Breast epithelium (tissue), 4 donors: ENCODE measurements around the gene RMDN3. TPM values are rescaled to one million over a fixed set of nuclear protein-coding genes. Genes with fewer than 3 reads are reported as not detected.

Source experiments
- DNase-seq, 2 donors: peaks; one replicate each; pipeline ENCODE4 v3.0.0-alpha.2; 2019; ENCODE audit warnings: low spot score in 2 of 2
- H3K27ac ChIP-seq, 2 donors: fragments of 200-600 bp; sonication (generic) in 1 of 2; one replicate each; pipeline ENCODE4 v1.5.1; 2016 to 2019; ENCODE audit warnings: mild to moderate bottlenecking in 1 of 2
- H3K27me3 ChIP-seq, 2 donors: fragments of 200-600 bp; sonication (generic) in 1 of 2; one replicate each; pipeline versions ENCODE4 v1.5.1 to v1.6.0; 2017 to 2019; ENCODE audit warnings: control low read depth in 1 of 2, mild to moderate bottlenecking in 1 of 2
- H3K36me3 ChIP-seq: fragments of 200-600 bp; one replicate; pipeline ENCODE4 v1.5.1; 2019
- H3K4me1 ChIP-seq, 2 donors: fragments of 200-600 bp; sonication (generic); one replicate each; pipeline ENCODE4 v1.5.1; 2016 to 2019; ENCODE audit warnings: control low read depth in 1 of 2
- H3K4me3 ChIP-seq, 3 donors: fragments of 200-600 bp; sonication (generic); 1 replicate in 2 of 3; 2 replicates in 1 of 3; pipeline ENCODE4 v1.5.1; 2016 to 2019; ENCODE audit warnings: mild to moderate bottlenecking in 3 of 3, moderate library complexity in 2 of 3
- H3K9me3 ChIP-seq, 2 donors: fragments of 200-600 bp; sonication (generic) in 1 of 2; one replicate each; pipeline ENCODE4 v1.5.1; 2016 to 2019; ENCODE audit warnings: control low read depth in 1 of 2
- POLR2A ChIP-seq: fragments of 450-650 bp; IDR thresholded peaks from one replicate; pipeline ENCODE4 v1.6.1; 2016; ENCODE audit warnings: antibody characterized with exemption, mild to moderate bottlenecking, moderate library complexity
- POLR2AphosphoS5 ChIP-seq, 3 donors: sonication (generic); formaldehyde crosslinking; IDR thresholded peaks; one replicate each; pipeline ENCODE4 v1.6.1; 2017; ENCODE audit warnings: antibody characterized with exemption in 3 of 3
- intact Hi-C: fragments of 100-400 bp; cut with DNase I; formaldehyde crosslinking; loops from one replicate; pipeline ENCODE4 v1.15.1; 2023; ENCODE audit warnings: low total_unique reads
- total RNA-seq, 3 donors: library from RNA; depleted of rRNA; stranded (reverse); fragments of >200 nt; gene quantifications; one replicate each; pipeline ENCODE4 v1.1.0, GENCODE V29; 2016
- TF ChIP-seq, protein P1 (sequence below), 3 donors: fragments of 450-650 bp; IDR thresholded peaks; one replicate each; pipeline ENCODE4 v1.5.1; 2016 to 2017; ENCODE audit warnings: antibody characterized with exemption in 3 of 3, mild to moderate bottlenecking in 3 of 3, moderate library complexity in 3 of 3

RMDN3 gene
- total RNA-seq, 3 donors from 2014 or later, result 31.5 to 35.4 (median 34.4) TPM

DNA sequence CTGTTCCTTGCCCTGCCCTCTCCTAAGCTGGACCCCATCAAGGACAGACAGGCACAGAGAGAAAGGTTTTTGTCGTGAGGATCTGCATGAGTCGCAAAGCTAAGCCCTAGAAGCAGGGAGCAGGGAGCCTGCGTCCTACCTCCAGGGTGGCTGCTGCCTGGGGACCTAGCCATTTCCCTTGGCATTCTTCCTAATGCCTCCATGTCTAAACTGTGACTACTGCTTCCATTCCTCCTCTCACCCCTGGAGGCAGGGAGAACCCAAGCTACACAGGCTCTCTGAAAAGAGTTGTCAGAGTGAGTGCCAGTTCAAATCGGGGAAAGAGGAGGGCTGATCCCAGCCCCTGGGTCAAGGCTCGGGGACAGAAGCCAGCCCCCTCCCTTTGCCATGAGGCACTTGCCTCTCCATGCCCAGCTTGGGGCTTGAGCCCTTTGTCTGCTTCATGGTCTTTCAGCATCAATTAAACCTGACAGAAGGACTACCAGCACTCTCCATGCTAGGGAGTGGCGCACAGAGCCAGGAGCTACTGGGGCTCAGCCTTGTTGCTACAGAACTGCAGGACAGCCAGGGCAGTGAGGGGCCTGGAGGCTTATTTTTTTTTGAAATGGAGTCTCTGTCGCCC is 11.3 kb upstream of the RMDN3 start:
- H3K27ac ChIP-seq, result peak overlapping the region; percentile 85 to 87
- no peak for DNase-seq
- no peaks in the 10 kb centered on the region for H3K27me3 ChIP-seq
- H3K4me1 ChIP-seq, result peaks cover 7 to 20% of the 10 kb centered on the region in 2 donors
- no peaks in the 10 kb centered on the region for H3K9me3 ChIP-seq
- intact Hi-C loops, result no loop called here
- no peaks in the 10 kb centered on the region for H3K36me3 ChIP-seq
- H3K4me3 ChIP-seq, result no peak overlapping the region
- TF ChIP-seq POLR2AphosphoS5 (IDR thresholded peaks at IDR 0.05) (no peak), POLR2A (no peak)
- TF ChIP-seq, protein P1, sequence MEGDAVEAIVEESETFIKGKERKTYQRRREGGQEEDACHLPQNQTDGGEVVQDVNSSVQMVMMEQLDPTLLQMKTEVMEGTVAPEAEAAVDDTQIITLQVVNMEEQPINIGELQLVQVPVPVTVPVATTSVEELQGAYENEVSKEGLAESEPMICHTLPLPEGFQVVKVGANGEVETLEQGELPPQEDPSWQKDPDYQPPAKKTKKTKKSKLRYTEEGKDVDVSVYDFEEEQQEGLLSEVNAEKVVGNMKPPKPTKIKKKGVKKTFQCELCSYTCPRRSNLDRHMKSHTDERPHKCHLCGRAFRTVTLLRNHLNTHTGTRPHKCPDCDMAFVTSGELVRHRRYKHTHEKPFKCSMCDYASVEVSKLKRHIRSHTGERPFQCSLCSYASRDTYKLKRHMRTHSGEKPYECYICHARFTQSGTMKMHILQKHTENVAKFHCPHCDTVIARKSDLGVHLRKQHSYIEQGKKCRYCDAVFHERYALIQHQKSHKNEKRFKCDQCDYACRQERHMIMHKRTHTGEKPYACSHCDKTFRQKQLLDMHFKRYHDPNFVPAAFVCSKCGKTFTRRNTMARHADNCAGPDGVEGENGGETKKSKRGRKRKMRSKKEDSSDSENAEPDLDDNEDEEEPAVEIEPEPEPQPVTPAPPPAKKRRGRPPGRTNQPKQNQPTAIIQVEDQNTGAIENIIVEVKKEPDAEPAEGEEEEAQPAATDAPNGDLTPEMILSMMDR (IDR thresholded peaks at IDR 0.05), result no peak

DNA sequence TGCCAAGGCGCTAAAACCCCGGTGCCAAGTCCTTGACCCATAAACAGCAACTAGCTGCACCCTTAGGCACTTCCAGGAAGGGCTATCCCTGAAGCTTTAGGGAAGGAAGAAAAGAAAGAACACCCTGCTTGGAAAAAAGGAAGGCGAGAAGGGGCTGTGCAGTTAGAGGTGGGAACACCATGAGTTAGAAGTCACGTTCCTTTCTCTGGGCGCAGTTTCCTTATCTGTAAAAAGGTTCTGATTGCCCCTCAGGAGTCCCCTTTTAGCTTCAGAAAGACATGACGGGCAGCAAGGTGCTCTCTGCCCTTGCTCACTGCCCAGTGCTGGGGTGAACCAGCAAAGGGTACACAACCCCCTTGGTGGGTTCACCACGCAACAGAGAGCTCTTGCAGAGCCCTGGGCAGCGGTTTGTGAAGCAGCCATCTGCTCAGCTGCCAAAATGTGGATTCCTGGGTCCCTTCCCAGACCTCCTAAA is 9.6 kb upstream of the RMDN3 start:
- H3K27ac ChIP-seq, result peak overlapping the region; percentile 85 to 87

DNA sequence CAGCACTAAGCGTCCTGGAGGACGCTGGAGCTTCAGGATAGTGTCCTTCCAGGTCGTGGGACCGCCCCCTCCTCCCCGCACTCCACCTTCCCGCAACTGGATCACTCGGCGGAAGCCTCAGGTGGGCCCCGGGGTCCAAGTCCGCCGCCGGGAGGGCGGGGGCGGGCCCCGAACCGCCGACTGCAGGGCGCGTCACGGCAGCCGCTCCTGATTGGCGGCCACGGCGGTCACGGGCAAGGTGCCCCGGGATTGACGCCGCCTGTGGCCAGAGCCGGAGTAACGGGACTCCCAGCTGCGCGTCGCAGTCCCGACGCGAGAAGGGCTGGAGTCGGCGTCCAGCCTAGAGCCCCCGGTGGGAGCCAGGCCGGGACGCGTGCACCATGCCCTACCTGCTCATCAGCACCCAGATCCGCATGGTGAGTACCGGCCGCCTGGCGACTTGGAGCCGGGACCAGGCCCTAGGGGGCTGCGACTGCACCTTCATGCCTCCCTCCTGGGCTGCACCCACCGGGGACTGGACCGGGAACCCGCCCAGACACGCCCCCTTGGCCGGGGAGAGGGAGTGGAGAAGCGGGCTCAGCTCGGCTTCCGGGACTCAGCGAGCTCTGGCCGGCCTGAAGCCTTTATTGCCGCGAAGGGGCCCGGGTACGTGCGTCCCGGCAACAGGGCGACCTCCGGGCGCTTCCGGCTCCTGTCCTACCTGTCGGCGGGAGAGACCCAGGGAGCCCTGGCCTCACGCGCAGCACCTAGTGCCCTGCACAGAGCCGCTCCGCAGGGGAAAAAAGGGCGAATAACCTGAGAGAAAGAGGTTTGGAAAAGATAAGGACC is 9.0 kb upstream of the RMDN3 start, which contains the start of gene GCHFR:
Gene GCHFR, plus strand, starts transcription at position 268 of the 828 bp plus-strand sequence. Its CDS starts 113 bp downstream, at position 381.
- TF ChIP-seq, protein P1 (IDR thresholded peaks at IDR 0.05), result peak in 2 of 3 donors; percentile 34 to 48
- TF ChIP-seq POLR2AphosphoS5 (IDR thresholded peaks at IDR 0.05), result peak; percentile 11 to 34 (median 24)
- TF ChIP-seq POLR2A, result no peak
- intact Hi-C loops, result no loop called here
- Histone ChIP-seq H3K27ac (peak within 1 kb of the TSS; percentile 85 to 87), H3K4me1 (peaks cover 3 to 20% of the 10 kb centered on the region in 2 donors), H3K4me3 (peak within 1 kb of the TSS; percentile 58 to 74 (median 58)), H3K36me3 (no peaks in the 10 kb centered on the region), H3K27me3 (no peaks in the 10 kb centered on the region), H3K9me3 (no peaks in the 10 kb centered on the region)
- DNase-seq, result peak; percentile 65 to 79

More for the DNA sequence above, 9.6 kb upstream of the RMDN3 start:
- H3K9me3 ChIP-seq, result no peaks in the 10 kb centered on the region
- peaks cover 3 to 20% of the 10 kb centered on the region in 2 donors for H3K4me1 ChIP-seq
- intact Hi-C loops, result no loop called here
- no peaks in the 10 kb centered on the region for H3K36me3 ChIP-seq
- H3K4me3 ChIP-seq, result peak overlapping the region; percentile 58 to 74 (median 58)
- no peaks in the 10 kb centered on the region for H3K27me3 ChIP-seq
- TF ChIP-seq POLR2AphosphoS5 (IDR thresholded peaks at IDR 0.05), result no peak
- DNase-seq, result no peak

DNA sequence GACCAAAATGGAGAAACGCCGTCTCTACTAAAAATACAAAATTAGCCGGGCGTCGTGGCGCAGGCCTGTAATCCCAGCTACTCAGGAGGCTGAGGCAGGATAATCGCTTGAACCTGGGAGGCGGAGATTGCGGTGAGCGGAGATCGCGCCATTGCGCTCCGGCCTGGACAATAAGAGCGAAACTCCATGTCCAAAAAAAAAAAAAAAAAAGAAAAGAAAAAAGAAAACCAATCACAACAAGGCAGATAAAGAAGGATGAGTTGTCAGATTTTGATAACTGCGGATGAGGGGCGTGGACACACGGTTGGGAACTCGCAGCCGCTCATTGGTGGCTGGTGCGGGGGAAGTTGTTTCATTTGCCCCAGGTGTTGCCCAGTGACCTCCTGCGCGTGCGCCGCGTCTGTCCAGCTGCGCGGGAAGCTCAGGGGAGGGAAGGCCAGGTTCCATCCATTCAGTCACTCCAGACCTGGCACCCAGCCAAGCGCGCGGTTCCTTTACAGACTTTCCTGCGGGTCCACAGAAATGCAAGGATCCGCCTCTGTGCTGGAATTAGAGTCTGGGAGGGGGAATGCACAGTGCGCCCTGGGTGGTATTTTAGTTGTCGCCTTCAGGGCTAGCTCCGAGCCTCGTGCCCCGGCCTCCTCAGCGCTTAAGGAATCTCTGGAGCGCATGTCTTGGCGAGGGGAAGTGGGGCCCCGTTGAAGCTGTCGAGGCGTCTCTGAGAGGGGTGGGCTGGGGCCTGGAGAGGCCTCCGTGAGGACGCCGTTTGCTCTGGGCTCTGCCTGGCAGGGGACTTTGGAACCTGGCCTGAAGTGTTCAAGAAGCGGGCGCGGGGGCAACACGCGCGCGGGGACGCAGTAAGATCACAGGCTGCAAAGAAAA is 8.1 kb upstream of the RMDN3 start:
- no peaks in the 10 kb centered on the region for H3K9me3 ChIP-seq
- no peaks in the 10 kb centered on the region for H3K36me3 ChIP-seq
- intact Hi-C loops, result no loop called here
- peaks cover 3 to 20% of the 10 kb centered on the region in 2 donors for H3K4me1 ChIP-seq
- peak; percentile 77 to 82 for DNase-seq
- no peaks in the 10 kb centered on the region for H3K27me3 ChIP-seq
- TF ChIP-seq, protein P1 (IDR thresholded peaks at IDR 0.05), result no peak
- TF ChIP-seq POLR2AphosphoS5 (IDR thresholded peaks at IDR 0.05) (peak; percentile 14 to 25 (median 16)), POLR2A (no peak)
- peak overlapping the region; percentile 58 to 74 (median 58) for H3K4me3 ChIP-seq
- peak overlapping the region; percentile 85 to 87 for H3K27ac ChIP-seq

DNA sequence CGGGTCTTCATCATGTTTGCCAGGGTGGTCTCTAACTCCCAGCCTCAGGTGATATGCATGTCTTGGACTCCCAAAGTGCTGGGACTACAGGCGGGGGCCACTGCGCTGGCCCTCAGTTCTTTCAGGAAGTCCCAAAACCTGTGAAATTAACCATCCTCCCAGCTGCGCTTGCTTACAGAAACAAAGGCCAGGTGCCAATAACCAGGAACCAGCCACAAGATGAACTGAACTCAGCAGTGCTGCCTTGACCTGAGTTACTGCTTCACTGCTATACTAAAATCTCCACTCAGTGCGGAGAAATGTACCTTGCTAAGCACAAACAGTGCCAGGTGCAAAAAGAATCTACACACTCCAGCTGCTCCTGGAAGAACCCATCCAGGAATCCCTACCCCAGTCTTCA is 4.9 kb upstream of the RMDN3 start:
- H3K4me1 ChIP-seq, result peaks cover 0 to 7% of the 10 kb centered on the region in 2 donors
- TF ChIP-seq POLR2AphosphoS5 (IDR thresholded peaks at IDR 0.05), result no peak
- TF ChIP-seq, protein P1 (IDR thresholded peaks at IDR 0.05), result no peak
- no peak for TF ChIP-seq POLR2A
- H3K4me3 ChIP-seq, result no peak overlapping the region
- no peak overlapping the region for H3K27ac ChIP-seq
- DNase-seq, result no peak
- intact Hi-C loops, result no loop called here
- H3K9me3 ChIP-seq, result no peaks in the 10 kb centered on the region
- H3K27me3 ChIP-seq, result no peaks in the 10 kb centered on the region
- H3K36me3 ChIP-seq, result no peaks in the 10 kb centered on the region
